ENCODE data around the gene TK2.

DNA sequence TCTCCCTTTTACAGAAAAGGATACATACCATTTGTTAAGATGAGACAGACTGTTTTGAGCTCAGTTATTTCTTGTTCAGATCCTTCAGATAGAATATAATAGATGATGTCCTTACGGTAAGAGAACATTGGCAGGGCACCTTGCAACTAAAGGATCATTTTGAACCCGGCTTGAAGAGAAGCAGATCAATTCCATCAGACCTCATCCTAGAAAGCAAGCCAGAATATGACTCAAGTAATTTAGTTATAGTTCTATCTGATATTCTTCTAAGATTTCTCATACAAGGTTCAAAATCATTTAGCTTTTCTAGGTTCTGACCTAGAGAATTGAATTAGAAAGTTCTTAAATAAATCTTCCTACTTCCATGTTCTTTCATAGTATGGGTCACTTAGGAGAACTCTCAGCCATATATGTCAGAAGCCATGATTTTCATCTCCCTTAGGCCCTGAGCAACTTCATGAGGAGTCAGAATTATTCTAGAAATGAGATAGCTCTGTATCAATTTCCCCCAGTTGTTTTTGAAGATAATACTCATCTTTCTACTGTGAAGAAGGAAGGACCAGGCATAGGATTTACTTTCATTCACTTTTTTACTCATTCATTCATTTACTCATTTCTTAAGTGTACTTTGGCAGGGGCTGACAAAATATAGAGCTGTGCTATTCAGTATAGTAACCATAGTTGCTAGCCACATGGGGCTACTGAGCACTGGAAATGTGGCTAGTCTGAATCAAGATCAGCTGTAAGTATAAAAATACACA, 13.8 kb upstream of the TK2 start:
- TF ChIP-seq GATA3 (IDR thresholded peaks at IDR 0.05; ENCODE audit: low read depth, low read length) (no peak), GATA2 (IDR thresholded peaks at IDR 0.05; ENCODE audit: low read depth, low read length) (no peak)

All from SH-SY5Y (cell line).